Loucy (cell line): Measurements from ENCODE around the gene ZSWIM6.

Experiments
- H2AFZ ChIP-seq: fragments of 200-600 bp; sonication (generic); 2 replicates; pipeline ENCODE4 v1.6.0; 2016; ENCODE audit warnings: antibody characterized with exemption, mild to moderate bottlenecking, low read length, moderate library complexity
- H3F3A ChIP-seq: fragments of 200-600 bp; 2 replicates; pipeline ENCODE4 v1.6.0; 2016; ENCODE audit warnings: antibody characterized with exemption, low read depth, mild to moderate bottlenecking
- H3K27me3 ChIP-seq: fragments of 200-600 bp; sonication (generic); 2 replicates; pipeline ENCODE4 v1.6.1; 2014; ENCODE audit warnings: low read length, mild to moderate bottlenecking; ENCODE audit not compliant: insufficient read depth, poor library complexity, severe bottlenecking
- H3K36me3 ChIP-seq: fragments of 200-600 bp; sonication (generic); 2 replicates; pipeline ENCODE4 v1.6.1; 2016; ENCODE audit warnings: low read length; ENCODE audit not compliant: insufficient read depth
- H3K4me1 ChIP-seq: fragments of 200-600 bp; sonication (generic); 2 replicates; pipeline ENCODE4 v1.5.1; 2014; ENCODE audit warnings: low read length, mild to moderate bottlenecking; ENCODE audit not compliant: insufficient read depth, poor library complexity, severe bottlenecking
- H3K4me2 ChIP-seq: fragments of 200-600 bp; sonication (generic); 2 replicates; pipeline ENCODE4 v1.6.0; 2014; ENCODE audit warnings: antibody characterized with exemption, low read length, low read depth, mild to moderate bottlenecking; ENCODE audit not compliant: poor library complexity, severe bottlenecking
- H3K4me3 ChIP-seq: fragments of 200-600 bp; sonication (generic); 2 replicates; pipeline ENCODE4 v1.5.1; 2014; ENCODE audit warnings: low read length, mild to moderate bottlenecking, mixed read lengths; ENCODE audit not compliant: poor library complexity, severe bottlenecking
- H3K79me2 ChIP-seq: fragments of 200-600 bp; sonication (generic); 2 replicates; pipeline ENCODE4 v1.6.1; 2014; ENCODE audit warnings: low read length; ENCODE audit not compliant: insufficient read depth
- H3K9ac ChIP-seq: fragments of 200-600 bp; sonication (generic); 2 replicates; pipeline ENCODE4 v1.6.0; 2014; ENCODE audit warnings: mild to moderate bottlenecking, low read depth, low read length, moderate library complexity; ENCODE audit not compliant: poor library complexity, severe bottlenecking
- H3K9me2 ChIP-seq: fragments of 200-600 bp; sonication (generic); replicated peaks from 2 replicates; pipeline ENCODE4 v1.6.1; 2016; ENCODE audit warnings: low read depth, low read length, mixed read lengths
- H3K9me3 ChIP-seq: fragments of 200-600 bp; sonication (generic); 2 replicates; pipeline ENCODE4 v1.6.1; 2014; ENCODE audit warnings: mild to moderate bottlenecking, antibody characterized with exemption, low read length, low read depth; ENCODE audit not compliant: insufficient read depth
- H4K20me1 ChIP-seq: fragments of 200-600 bp; sonication (generic); 2 replicates; pipeline ENCODE4 v1.6.0; 2014; ENCODE audit warnings: antibody characterized with exemption, low read length, mild to moderate bottlenecking; ENCODE audit not compliant: insufficient read depth, poor library complexity, severe bottlenecking
- CTCF ChIP-seq: fragments of 200-600 bp; sonication (generic); conservative IDR thresholded peaks from 2 replicates; pipeline ENCODE4 v1.5.1; 2014; ENCODE audit warnings: mild to moderate bottlenecking, antibody characterized with exemption, low read length
- EZH2phosphoT487 ChIP-seq: fragments of 200-600 bp; IDR thresholded peaks from 2 replicates; pipeline ENCODE4 v1.6.1; 2018; ENCODE audit warnings: antibody characterized with exemption, mild to moderate bottlenecking, moderate library complexity, borderline replicate concordance

Gene ZSWIM6

DNA sequence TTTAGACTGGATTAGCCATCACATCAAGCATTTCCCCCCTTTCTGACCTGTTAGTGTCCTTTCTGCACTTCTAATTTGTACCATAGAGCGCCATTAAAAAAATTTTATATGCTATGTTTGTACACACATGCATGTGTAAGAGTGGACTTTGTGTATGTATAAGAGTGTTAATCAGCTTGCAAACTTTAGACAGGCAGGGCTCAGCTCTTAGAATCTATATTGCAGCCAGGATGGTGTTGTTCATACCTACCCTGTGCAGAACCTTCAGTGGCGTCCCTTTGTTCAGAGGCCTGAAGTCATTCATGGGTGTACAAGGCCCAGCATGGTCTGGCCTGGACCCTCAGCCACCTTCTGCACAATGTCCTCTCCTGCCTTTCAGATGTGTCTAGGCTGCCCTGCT, 19.7 kb downstream of the ZSWIM6 start:
- H2AFZ ChIP-seq = no peak overlapping the region
- H3K9me3 ChIP-seq = no peaks in the 10 kb centered on the region; the same call in 1 of the 2 replicates
- H4K20me1 ChIP-seq = peaks cover 15% of the 10 kb centered on the region
- H3K27me3 ChIP-seq = no peaks in the 10 kb centered on the region
- H3K4me1 ChIP-seq = peaks cover 10% of the 10 kb centered on the region
- H3K36me3 ChIP-seq = no peaks in the 10 kb centered on the region
- H3K79me2 ChIP-seq = peaks cover 38% of the 10 kb centered on the region
- TF ChIP-seq CTCF = no peak
- no peak for TF ChIP-seq EZH2phosphoT487
- no peak overlapping the region for H3K4me2 ChIP-seq
- no peaks in the 10 kb centered on the region for H3K9me2 ChIP-seq
- H3K4me3 ChIP-seq = no peak overlapping the region
- no peaks in the 10 kb centered on the region for H3F3A ChIP-seq
- no peak overlapping the region for H3K9ac ChIP-seq

DNA sequence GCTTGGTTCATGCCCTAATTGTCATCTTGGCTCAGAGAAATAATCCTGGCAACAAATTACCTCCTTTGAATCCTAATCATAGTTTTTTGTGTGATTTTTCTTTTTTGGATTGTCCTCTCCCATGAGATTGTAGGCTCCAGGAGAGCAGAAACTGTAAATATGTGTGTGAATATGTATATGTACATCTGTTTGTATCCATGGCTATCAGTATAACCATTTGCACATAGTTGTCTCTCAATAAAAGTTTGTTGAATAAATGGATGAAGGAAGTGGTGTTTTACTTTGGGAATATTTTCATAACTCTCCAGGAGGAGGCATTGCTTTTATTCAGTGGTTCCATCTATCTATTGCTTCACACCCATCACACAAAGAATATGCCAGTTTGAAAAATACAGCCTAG, 20.1 kb downstream of the ZSWIM6 start:
- H3K4me3 ChIP-seq = no peak overlapping the region
- no peak overlapping the region for H3K4me2 ChIP-seq
- H3K27me3 ChIP-seq = no peaks in the 10 kb centered on the region
- H2AFZ ChIP-seq = no peak overlapping the region
- H3K4me1 ChIP-seq = peaks cover 10% of the 10 kb centered on the region
- peaks cover 15% of the 10 kb centered on the region for H4K20me1 ChIP-seq
- H3K9ac ChIP-seq = no peak overlapping the region
- TF ChIP-seq CTCF = no peak
- TF ChIP-seq EZH2phosphoT487 = no peak
- H3F3A ChIP-seq = no peaks in the 10 kb centered on the region
- peaks cover 38% of the 10 kb centered on the region; the same call in 1 of the 2 replicates for H3K79me2 ChIP-seq
- peaks cover 4% of the 10 kb centered on the region; the same call in 1 of the 2 replicates for H3K9me3 ChIP-seq
- H3K36me3 ChIP-seq = no peaks in the 10 kb centered on the region
- no peaks in the 10 kb centered on the region for H3K9me2 ChIP-seq

GRCh38 chr5:61352612-61353156, 20.6 kb downstream of the ZSWIM6 start:
- Histone ChIP-seq H3K4me1 (peaks cover 10% of the 10 kb centered on the region), H3K79me2 (peaks cover 38% of the 10 kb centered on the region; the same call in 1 of the 2 replicates)
- TF ChIP-seq EZH2phosphoT487 = no peak
- no peak for TF ChIP-seq CTCF

More at GRCh38 chr5:61352612-61353156, 20.6 kb downstream of the ZSWIM6 start:
- Histone ChIP-seq H4K20me1 (peaks cover 15% of the 10 kb centered on the region), H2AFZ (no peak overlapping the region), H3K27me3 (peaks cover 3% of the 10 kb centered on the region), H3F3A (no peaks in the 10 kb centered on the region), H3K9me3 (peaks cover 7% of the 10 kb centered on the region; the same call in 1 of the 2 replicates), H3K36me3 (no peaks in the 10 kb centered on the region; the same call in 1 of the 2 replicates), H3K9ac (no peak overlapping the region), H3K4me2 (no peak overlapping the region), H3K4me3 (no peak overlapping the region), H3K9me2 (no peaks in the 10 kb centered on the region)
